HG02798 (cell line): ENCODE measurements around the gene ANKRD53.
"Not testable (repeated sequence)": the region's sequence is repeated elsewhere in the genome, so short reads cannot be mapped to it uniquely, and the experiment has no call there.

Experiments
- ATAC-seq: cut with Tn5 transposase; IDR thresholded peaks from one replicate; pipeline ENCODE4 v1.9.1; 2021; ENCODE audit warnings: mild to moderate bottlenecking; ENCODE audit not compliant: unreplicated experiment, poor library complexity

The ANKRD53 gene

GRCh38 chr2:71005271-71006202 is 27.1 kb downstream of the ANKRD53 start:
- ATAC-seq: no peak

GRCh38 chr2:71006323-71006722 is 27.9 kb downstream of the ANKRD53 start:
- ATAC-seq: no peak

- ATAC-seq: no peak
Measured at GRCh38 chr2:71006955-71007799, 28.7 kb downstream of the ANKRD53 start.

- no peak for ATAC-seq
Measured at GRCh38 chr2:71008342-71008741, 29.9 kb downstream of the ANKRD53 start.

GRCh38 chr2:71011786-71012185 is 33.4 kb downstream of the ANKRD53 start:
- not testable (repeated sequence) for ATAC-seq

- no peak for ATAC-seq
Measured at GRCh38 chr2:71018625-71019024, 40.2 kb downstream of the ANKRD53 start.

GRCh38 chr2:71019989-71020388 is 41.6 kb downstream of the ANKRD53 start:
- ATAC-seq: not testable (repeated sequence)

GRCh38 chr2:71021394-71021793 is 43.0 kb downstream of the ANKRD53 start:
- not testable (repeated sequence) for ATAC-seq

GRCh38 chr2:71023553-71024243 is 45.3 kb downstream of the ANKRD53 start:
- not testable (repeated sequence) for ATAC-seq
